Measurements from ENCODE around the gene ERC2.

The ERC2 gene

GRCh38 chr3:55984626-55985025 lies 483.6 kb downstream of the ERC2 start:
- no peak for DNase-seq (ENCODE audit: low spot score)

- DNase-seq (ENCODE audit: low spot score), result no peak
These were observed 489.3 kb downstream of the ERC2 start for GRCh38 chr3:55978953-55979352.

- no peak for DNase-seq (ENCODE audit: low spot score)
These were observed 493.7 kb downstream of the ERC2 start for GRCh38 chr3:55974421-55975165.

GRCh38 chr3:55969634-55970033 lies 498.6 kb downstream of the ERC2 start:
- DNase-seq (ENCODE audit: low spot score), result no peak

GRCh38 chr3:55968331-55968730 lies 499.9 kb downstream of the ERC2 start:
- DNase-seq (ENCODE audit: low spot score), result no peak

- no peak for DNase-seq (ENCODE audit: low spot score)
These were observed 501.7 kb downstream of the ERC2 start for GRCh38 chr3:55966566-55966965.

GRCh38 chr3:55965776-55966175 lies 502.5 kb downstream of the ERC2 start:
- no peak for DNase-seq (ENCODE audit: low spot score)

- no peak for DNase-seq (ENCODE audit: low spot score)
These were observed 503.7 kb downstream of the ERC2 start for GRCh38 chr3:55964491-55964985.

- no peak for DNase-seq (ENCODE audit: low spot score)
These were observed 504.7 kb downstream of the ERC2 start for GRCh38 chr3:55963601-55964000.

- no peak for DNase-seq (ENCODE audit: low spot score)
These were observed 508.7 kb downstream of the ERC2 start for GRCh38 chr3:55959471-55960080.

GRCh38 chr3:55958605-55959004 lies 509.7 kb downstream of the ERC2 start:
- no peak for DNase-seq (ENCODE audit: low spot score)

GRCh38 chr3:55955891-55956477 lies 512.3 kb downstream of the ERC2 start:
- DNase-seq (ENCODE audit: low spot score), result no peak

- DNase-seq (ENCODE audit: low spot score), result no peak
These were observed 516.9 kb downstream of the ERC2 start for GRCh38 chr3:55951388-55951787.

GRCh38 chr3:55947406-55947805 lies 520.9 kb downstream of the ERC2 start:
- DNase-seq (ENCODE audit: low spot score), result no peak

- DNase-seq (ENCODE audit: low spot score), result no peak
These were observed 521.6 kb downstream of the ERC2 start for GRCh38 chr3:55946574-55947160.

GRCh38 chr3:55942868-55943267 lies 525.4 kb downstream of the ERC2 start:
- no peak for DNase-seq (ENCODE audit: low spot score)

GRCh38 chr3:55939287-55939686 lies 529.0 kb downstream of the ERC2 start:
- DNase-seq (ENCODE audit: low spot score), result no peak

GRCh38 chr3:55937301-55937700 lies 531.0 kb downstream of the ERC2 start:
- DNase-seq (ENCODE audit: low spot score), result no peak

GRCh38 chr3:55936549-55937052 lies 531.7 kb downstream of the ERC2 start:
- no peak for DNase-seq (ENCODE audit: low spot score)

- DNase-seq (ENCODE audit: low spot score), result no peak
These were observed 533.0 kb downstream of the ERC2 start for GRCh38 chr3:55935241-55935640.

GRCh38 chr3:55934771-55935170 lies 533.5 kb downstream of the ERC2 start:
- no peak for DNase-seq (ENCODE audit: low spot score)

- DNase-seq (ENCODE audit: low spot score), result no peak
These were observed 539.0 kb downstream of the ERC2 start for GRCh38 chr3:55929154-55929869.

Measured in ecto neural progenitor cell (in vitro differentiated cells).